ENCODE data around the gene SUN1.

The SUN1 gene

GRCh38 chr7:891291-891690 lies 59.0 kb downstream of the SUN1 start:
- H3K27ac ChIP-seq: no peak overlapping the region
- TF ChIP-seq CTCF (IDR thresholded peaks at IDR 0.05) (no peak), ZFX (IDR thresholded peaks at IDR 0.05; ENCODE audit: borderline replicate concordance) (no peak)

GRCh38 chr7:891805-892204 lies 59.5 kb downstream of the SUN1 start:
- H3K27ac ChIP-seq: no peak overlapping the region
- TF ChIP-seq ZFX (IDR thresholded peaks at IDR 0.05; ENCODE audit: borderline replicate concordance): no peak
- no peak for TF ChIP-seq CTCF (IDR thresholded peaks at IDR 0.05)

- no peak overlapping the region for H3K27ac ChIP-seq
- TF ChIP-seq ZFX (IDR thresholded peaks at IDR 0.05; ENCODE audit: borderline replicate concordance): no peak
- TF ChIP-seq CTCF (IDR thresholded peaks at IDR 0.05): no peak
Observed at GRCh38 chr7:892648-893593, 60.6 kb downstream of the SUN1 start.

GRCh38 chr7:893686-894085 lies 61.4 kb downstream of the SUN1 start:
- TF ChIP-seq ZFX (IDR thresholded peaks at IDR 0.05; ENCODE audit: borderline replicate concordance) (no peak), CTCF (IDR thresholded peaks at IDR 0.05) (no peak)
- no peak overlapping the region for H3K27ac ChIP-seq

- TF ChIP-seq CTCF (IDR thresholded peaks at IDR 0.05) (no peak), ZFX (IDR thresholded peaks at IDR 0.05; ENCODE audit: borderline replicate concordance) (no peak)
- no peak overlapping the region for H3K27ac ChIP-seq
Observed at GRCh38 chr7:894164-894867, 62.0 kb downstream of the SUN1 start.

- TF ChIP-seq CTCF (IDR thresholded peaks at IDR 0.05) (no peak), ZFX (IDR thresholded peaks at IDR 0.05; ENCODE audit: borderline replicate concordance) (no peak)
- H3K27ac ChIP-seq: no peak overlapping the region
Observed at GRCh38 chr7:894927-895450, 62.7 kb downstream of the SUN1 start.
